GM21423 (cell line): ENCODE results near the gene YIPF1.

Source experiments
- ATAC-seq: cut with Tn5 transposase; IDR thresholded peaks from one replicate; pipeline ENCODE4 v1.9.1; 2021; ENCODE audit warnings: mild to moderate bottlenecking, moderate library complexity; ENCODE audit not compliant: unreplicated experiment

Gene YIPF1

GRCh38 chr1:53889304-53890298 lies at the start of gene YIPF1:
TSS of gene YIPF1 (minus strand) at chr1:53889797. CDS start at chr1:53888937, 860 bp downstream.
- peak; percentile 85 for ATAC-seq

- ATAC-seq = no peak
Measured at GRCh38 chr1:53938136-53938830, 48.7 kb upstream of the YIPF1 start.

- no peak for ATAC-seq
Measured at GRCh38 chr1:53936430-53936829, 46.8 kb upstream of the YIPF1 start.

GRCh38 chr1:53934170-53934765 lies 44.7 kb upstream of the YIPF1 start:
- no peak for ATAC-seq

DNA sequence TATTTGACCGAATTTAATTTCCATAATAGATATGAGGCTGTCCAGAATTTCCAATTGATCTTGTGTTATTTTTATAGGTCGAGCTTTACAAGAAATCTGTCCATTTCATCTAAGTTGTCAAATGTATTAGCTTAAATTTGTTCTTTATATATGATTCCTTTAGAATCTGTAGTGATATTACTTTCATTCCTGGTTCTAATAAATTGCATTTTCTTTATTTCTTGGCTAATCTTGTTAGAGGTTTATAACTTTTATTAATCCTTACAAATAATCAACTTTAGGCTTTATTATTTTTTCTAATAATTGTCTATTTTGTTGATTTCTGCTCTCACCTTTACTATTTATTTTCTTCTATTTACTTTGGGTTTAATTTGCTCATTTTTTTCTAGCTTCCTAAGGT lies 41.9 kb upstream of the YIPF1 start:
- ATAC-seq = no peak

- no peak for ATAC-seq
Measured at GRCh38 chr1:53930932-53931331, 41.3 kb upstream of the YIPF1 start.

DNA sequence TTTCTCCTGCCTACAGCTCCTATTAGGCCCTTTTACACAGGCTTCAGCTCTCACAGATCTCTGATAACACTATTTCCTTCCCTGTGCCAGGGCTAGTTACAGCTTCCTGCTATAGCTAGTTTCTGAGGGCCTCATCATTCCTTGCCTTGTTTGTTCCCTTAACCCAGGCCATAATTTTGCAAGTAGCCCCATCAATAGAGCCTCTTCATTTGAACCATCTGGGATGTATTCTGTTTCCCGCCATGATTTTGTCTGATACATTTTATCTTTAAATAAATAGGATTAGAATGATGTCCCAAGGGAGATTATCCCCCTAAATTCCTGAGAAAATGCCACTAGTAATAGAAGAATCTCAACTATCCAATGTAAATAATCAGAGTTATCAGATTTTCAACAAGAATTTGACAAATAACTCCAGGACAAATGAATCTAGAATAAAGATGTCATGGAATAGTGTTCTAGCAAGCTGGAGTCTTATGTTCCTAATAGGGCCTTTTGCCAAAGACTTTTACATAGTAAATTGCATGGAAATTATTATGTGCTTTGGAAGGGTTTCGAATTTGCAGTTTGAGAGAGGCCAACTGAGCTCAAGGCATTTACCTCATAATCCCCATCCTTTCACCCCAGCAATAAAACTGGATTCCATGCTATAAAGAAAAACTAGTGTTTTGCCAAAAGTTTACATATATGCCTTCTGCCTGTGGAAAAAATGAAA lies 39.8 kb upstream of the YIPF1 start:
- no peak for ATAC-seq

GRCh38 chr1:53927376-53927881 lies 37.8 kb upstream of the YIPF1 start:
- no peak for ATAC-seq

DNA sequence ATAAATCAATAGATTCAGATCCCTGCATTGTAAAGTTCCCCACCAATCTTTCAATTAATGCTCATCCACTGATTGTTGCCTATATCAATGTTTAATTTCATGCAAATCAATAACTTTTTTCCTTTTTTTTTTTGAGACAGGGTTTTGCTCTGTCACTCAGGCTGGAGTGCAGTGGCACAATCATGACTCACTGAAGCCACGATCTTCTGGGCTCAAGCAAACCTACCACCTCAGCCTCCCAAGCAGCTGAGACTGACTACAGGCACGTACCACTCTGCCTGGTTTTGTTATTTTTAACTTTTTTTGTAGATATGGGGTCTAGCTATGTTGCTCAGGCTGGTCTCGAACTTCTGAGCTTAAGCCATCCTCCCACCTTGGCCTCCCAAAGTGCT lies 30.1 kb upstream of the YIPF1 start:
- ATAC-seq = no peak

GRCh38 chr1:53918343-53918742 lies 28.7 kb upstream of the YIPF1 start:
- no peak for ATAC-seq

DNA sequence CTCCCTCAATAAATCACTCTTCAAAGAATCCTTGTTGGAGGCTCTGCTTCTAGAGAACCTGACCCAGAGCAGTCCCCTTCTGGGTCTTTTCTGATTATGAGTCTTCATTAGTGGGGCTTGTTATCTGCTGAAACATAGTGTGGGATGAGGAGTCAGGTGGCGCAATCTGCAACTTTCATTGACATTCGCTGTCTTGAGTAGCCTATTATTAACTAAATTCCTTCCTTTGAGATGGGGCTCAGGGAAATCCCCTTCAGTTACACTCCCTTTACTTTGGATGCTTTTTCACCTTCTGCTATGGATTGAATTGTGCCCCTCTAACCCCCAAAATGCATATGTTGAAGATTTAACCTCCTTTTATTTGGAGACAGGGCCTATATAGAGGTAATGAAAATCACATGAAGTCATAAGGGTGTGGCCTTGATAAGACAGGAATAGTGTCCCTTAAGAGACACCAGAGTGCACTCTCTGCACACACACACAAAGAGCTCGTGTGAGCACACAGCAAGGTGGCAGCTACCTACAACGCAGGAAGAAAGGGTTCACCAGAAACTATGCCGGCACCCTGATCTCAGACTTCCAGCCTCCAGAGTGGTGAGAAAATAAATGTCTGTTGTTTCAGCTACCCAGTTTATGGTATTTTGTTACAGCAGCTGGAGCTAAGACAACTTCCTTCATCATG lies 23.9 kb upstream of the YIPF1 start:
- ATAC-seq = no peak

DNA sequence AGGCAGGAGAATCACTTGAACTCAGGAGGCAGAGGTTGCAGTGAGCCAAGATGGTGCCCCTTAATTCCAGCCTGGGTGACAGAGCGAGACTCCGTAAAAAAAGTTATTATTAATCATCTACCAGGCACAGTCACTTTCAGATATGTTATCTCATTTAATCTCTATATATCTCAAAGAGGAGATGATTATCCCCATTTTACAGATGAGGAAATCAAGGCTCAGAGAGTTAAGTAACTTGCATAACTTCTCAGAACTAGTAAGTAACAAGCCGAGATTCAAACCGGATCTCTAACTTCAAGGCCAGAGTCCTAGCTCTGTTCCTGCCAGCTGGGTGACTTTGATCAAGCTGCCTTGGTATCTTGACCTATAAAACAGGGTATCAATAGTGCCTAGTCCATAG lies 21.8 kb upstream of the YIPF1 start:
- ATAC-seq = no peak

DNA sequence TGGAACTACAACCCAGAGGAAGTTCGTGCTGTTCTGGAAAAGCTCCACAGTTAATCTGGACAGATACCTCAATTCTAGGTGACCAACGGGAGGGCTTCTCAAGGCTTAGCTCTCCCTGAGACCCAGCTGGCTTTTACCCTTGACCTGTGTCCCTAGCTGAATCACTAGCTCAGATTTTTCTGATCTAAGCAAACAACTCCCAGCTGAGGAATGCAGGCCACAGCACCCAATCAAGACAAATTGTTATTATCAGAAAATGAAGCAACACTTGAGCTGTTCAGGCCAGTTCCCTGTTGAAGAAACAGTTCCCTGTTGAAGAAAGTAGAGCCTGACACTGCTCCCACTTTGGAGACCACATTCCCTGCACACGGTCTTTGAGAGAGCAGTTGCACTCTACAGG lies 20.3 kb upstream of the YIPF1 start:
- no peak for ATAC-seq

DNA sequence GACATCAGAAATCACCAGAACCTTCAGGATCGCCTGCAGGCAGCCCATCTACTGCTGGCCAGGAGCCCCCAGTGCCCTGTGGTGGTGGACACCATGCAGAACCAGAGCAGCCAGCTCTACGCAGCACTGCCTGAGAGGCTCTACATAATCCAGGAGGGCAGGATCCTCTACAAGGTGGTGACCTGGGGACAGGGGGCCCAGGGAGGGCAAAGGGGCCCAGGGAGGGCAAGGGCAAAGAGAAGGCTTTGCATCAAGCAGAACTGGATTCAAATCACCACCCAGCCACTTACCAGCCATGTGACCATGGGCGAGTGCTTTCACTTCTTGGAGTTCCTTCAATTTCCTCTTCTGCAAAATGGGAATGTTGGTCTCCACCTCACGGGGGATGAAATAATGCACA lies 16.5 kb upstream of the YIPF1 start:
- ATAC-seq = no peak

DNA sequence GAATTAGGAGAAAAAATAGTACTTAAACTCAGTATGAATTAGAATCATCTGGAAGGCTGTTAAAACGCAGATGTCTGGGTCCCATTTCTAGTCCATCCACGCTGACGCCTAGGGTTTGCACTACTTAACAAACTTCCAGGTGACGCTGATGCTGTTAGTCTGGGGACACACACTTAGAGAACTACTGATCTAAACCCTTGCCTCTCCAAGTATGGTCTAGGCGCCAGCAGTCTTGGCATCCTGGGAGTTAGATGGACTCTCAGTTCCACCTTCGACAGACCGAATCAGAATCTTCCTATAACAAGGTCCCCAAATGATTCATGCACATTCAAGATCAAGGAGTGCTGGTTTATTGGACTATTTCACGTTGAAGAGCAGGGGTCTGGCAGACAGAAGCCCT lies 15.9 kb upstream of the YIPF1 start:
- ATAC-seq = no peak

GRCh38 chr1:53902235-53903138 lies 12.9 kb upstream of the YIPF1 start:
- no peak for ATAC-seq

GRCh38 chr1:53899708-53900107 lies 10.1 kb upstream of the YIPF1 start:
- no peak for ATAC-seq

DNA sequence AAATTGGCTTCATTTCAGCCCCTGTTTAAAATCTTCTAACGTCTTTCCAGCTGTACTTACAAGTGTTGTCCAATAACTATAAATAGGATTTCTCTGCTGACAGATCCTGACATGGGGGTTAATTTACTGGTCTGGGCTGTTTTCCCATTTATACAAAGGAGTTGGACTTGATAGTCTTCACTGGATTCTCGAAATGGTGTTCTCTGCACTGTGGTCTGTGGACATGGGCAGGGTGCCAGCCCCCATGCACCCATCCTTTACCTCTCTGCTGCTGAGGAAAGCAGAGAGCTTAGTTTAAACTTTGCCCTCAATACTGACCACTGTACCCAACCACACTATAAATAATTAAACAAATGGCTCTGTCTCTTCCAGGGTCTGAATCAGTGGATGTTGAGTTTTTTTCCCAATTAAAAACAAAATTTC lies 9.6 kb upstream of the YIPF1 start:
- no peak for ATAC-seq

GRCh38 chr1:53896635-53897229 lies 7.1 kb upstream of the YIPF1 start:
- ATAC-seq = no peak
